Osteoblast (primary cell): ENCODE results near the gene UNC45B. TPM values are rescaled to one million over a fixed set of nuclear protein-coding genes. Genes with fewer than 3 reads are reported as not detected.

Source experiments
- DNase-seq: peaks from one replicate; pipeline ENCODE4 v3.0.0; 2011; ENCODE audit warnings: low spot score, mixed read lengths; ENCODE audit not compliant: insufficient read length; ENCODE audit errors: missing footprints
- H2AFZ ChIP-seq: 2 replicates; pipeline ENCODE4 v1.6.0; 2011; ENCODE audit warnings: mild to moderate bottlenecking, low read length
- H3K27ac ChIP-seq: 2 replicates; pipeline ENCODE4 v1.5.1; 2011; ENCODE audit warnings: mild to moderate bottlenecking, low read depth, low read length, moderate library complexity
- H3K27me3 ChIP-seq: 2 replicates; pipeline ENCODE4 v1.6.0; 2012; ENCODE audit warnings: mild to moderate bottlenecking, control low read depth, inconsistent platforms, low read length, moderate library complexity; ENCODE audit not compliant: insufficient read depth
- H3K36me3 ChIP-seq: 2 replicates; pipeline ENCODE4 v1.5.1; 2011; ENCODE audit warnings: mild to moderate bottlenecking, low read length, control low read depth, moderate library complexity; ENCODE audit not compliant: insufficient read depth
- H3K4me1 ChIP-seq: 2 replicates; pipeline ENCODE4 v1.5.1; 2011; ENCODE audit warnings: mild to moderate bottlenecking, low read length, control low read depth, moderate library complexity; ENCODE audit not compliant: insufficient read depth
- H3K4me2 ChIP-seq: 2 replicates; pipeline ENCODE4 v1.6.0; 2011; ENCODE audit warnings: mild to moderate bottlenecking, low read length; ENCODE audit not compliant: insufficient read depth
- H3K4me3 ChIP-seq: fragments of 200-600 bp; sonication (generic); 3 replicates; pipeline ENCODE4 v1.5.1; 2012; ENCODE audit warnings: mild to moderate bottlenecking, low read length, inconsistent platforms; ENCODE audit not compliant: insufficient read depth
- H3K79me2 ChIP-seq: 2 replicates; pipeline ENCODE4 v1.6.0; 2012; ENCODE audit warnings: mild to moderate bottlenecking, low read length, control low read depth, inconsistent platforms; ENCODE audit not compliant: insufficient read depth
- H3K9me3 ChIP-seq: 2 replicates; pipeline ENCODE4 v1.5.1; 2011; ENCODE audit warnings: low read depth, low read length, control low read depth
- H4K20me1 ChIP-seq: 2 replicates; pipeline ENCODE4 v1.6.0; 2012; ENCODE audit warnings: mild to moderate bottlenecking, low read length, control low read depth; ENCODE audit not compliant: insufficient read depth
- CTCF ChIP-seq: IDR thresholded peaks from 2 replicates; pipeline ENCODE4 v1.5.1; 2011; ENCODE audit warnings: mild to moderate bottlenecking, low read depth, low read length, moderate library complexity; ENCODE audit errors: extremely low read depth
- total RNA-seq: library from RNA; depleted of rRNA; stranded (reverse); fragments of >200 nt; gene quantifications from 2 replicates; pipeline ENCODE4 v1.2.3, GENCODE V29; 2012

UNC45B gene
- total RNA-seq, 1 donor, result not detected

GRCh38 chr17:35154196-35155165 lies 6.9 kb downstream of the UNC45B start:
- Histone ChIP-seq H3K36me3 (no peaks in the 10 kb centered on the region), H3K9me3 (no peaks in the 10 kb centered on the region)

GRCh38 chr17:35155246-35155645 lies 7.6 kb downstream of the UNC45B start:
- Histone ChIP-seq H3K36me3 (no peaks in the 10 kb centered on the region), H3K9me3 (no peaks in the 10 kb centered on the region), H4K20me1 (no peaks in the 10 kb centered on the region), H3K27ac (no peak overlapping the region), H2AFZ (no peak overlapping the region), H3K4me2 (no peak overlapping the region), H3K27me3 (peaks cover 7% of the 10 kb centered on the region), H3K79me2 (no peaks in the 10 kb centered on the region), H3K4me3 (no peak overlapping the region), H3K4me1 (no peaks in the 10 kb centered on the region)
- TF ChIP-seq CTCF, result no peak
- peak; percentile 54 for DNase-seq

More at GRCh38 chr17:35154196-35155165, 6.9 kb downstream of the UNC45B start:
- Histone ChIP-seq H3K4me2 (no peak overlapping the region), H4K20me1 (no peaks in the 10 kb centered on the region), H3K4me3 (no peak overlapping the region), H2AFZ (no peak overlapping the region), H3K79me2 (no peaks in the 10 kb centered on the region), H3K4me1 (no peaks in the 10 kb centered on the region), H3K27ac (no peak overlapping the region), H3K27me3 (peaks cover 6% of the 10 kb centered on the region)
- peak; percentile 53 for DNase-seq
- TF ChIP-seq CTCF, result no peak

GRCh38 chr17:35159940-35160339 lies 12.3 kb downstream of the UNC45B start:
- Histone ChIP-seq H3K36me3 (no peaks in the 10 kb centered on the region), H4K20me1 (no peaks in the 10 kb centered on the region), H3K27ac (no peak overlapping the region), H3K4me2 (no peak overlapping the region), H3K27me3 (peaks cover 15% of the 10 kb centered on the region), H3K4me3 (no peak overlapping the region), H3K4me1 (no peaks in the 10 kb centered on the region), H3K9me3 (no peaks in the 10 kb centered on the region), H2AFZ (no peak overlapping the region), H3K79me2 (no peaks in the 10 kb centered on the region)
- TF ChIP-seq CTCF, result no peak
- no peak for DNase-seq
